Medulla oblongata (tissue), 1 donor: ENCODE results near the gene ELFN1.
"Not testable (repeated sequence)": the region's sequence is repeated elsewhere in the genome, so short reads cannot be mapped to it uniquely, and the experiment has no call there.

Experiments used
- DNase-seq: peaks from one replicate; pipeline ENCODE4 v3.0.0-alpha.2; 2015; ENCODE audit errors: extremely low spot score

The ELFN1 gene

DNA sequence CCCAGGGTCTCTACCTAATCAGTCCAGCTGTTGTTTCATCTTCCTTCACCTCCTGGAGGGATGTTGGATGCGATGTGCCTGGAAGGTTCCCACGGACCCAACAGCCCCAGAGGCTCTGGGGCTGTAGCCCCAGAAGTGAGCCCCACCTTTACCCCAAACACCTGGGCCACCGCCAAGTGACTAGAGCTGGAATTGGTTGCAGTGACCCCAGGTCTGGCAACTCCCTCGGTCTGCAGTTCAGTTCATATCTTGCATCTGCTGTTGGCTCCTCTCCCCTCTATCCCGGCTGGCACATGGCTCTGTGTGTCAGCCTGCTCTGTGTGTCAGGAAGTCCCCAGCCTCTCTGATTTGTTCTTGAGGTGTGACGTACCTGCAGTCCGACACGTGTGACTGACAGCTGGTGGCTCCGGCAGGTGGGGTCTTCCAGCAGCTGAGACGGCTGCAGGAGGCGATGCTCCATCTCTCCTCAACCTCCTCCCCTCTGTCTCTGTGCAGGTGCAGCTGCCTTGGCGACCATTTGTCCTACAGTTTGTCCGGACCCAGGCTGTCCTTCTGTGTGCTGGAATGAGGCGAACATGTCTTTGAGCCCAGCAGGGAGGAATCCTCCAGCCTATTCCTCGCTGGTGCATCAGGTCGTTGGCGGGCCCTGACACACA is 38.6 kb downstream of the ELFN1 start:
- DNase-seq: no peak

GRCh38 chr7:1709281-1709680 is 39.2 kb downstream of the ELFN1 start:
- DNase-seq: no peak

DNA sequence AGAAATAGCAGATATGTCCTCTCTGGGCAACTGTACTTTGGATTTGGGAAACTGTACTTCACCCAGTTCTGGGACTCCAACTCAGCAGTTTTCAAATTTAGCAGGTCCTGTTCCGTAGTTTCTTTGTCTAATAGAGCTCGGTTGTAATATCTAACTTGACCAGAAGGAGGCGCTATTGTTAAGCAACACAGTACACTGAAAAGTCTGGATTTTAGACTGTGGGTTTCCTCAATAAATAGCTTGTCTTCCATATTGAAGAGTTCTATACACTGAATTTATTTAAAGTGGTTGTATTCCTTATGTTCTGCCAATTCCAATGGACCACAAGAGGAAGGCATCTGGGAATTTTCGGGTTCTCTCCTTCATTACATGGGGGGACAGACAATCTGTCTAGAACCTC is 39.8 kb downstream of the ELFN1 start:
- DNase-seq: no peak

- no peak for DNase-seq
These were observed 40.9 kb downstream of the ELFN1 start for GRCh38 chr7:1710936-1711335.

DNA sequence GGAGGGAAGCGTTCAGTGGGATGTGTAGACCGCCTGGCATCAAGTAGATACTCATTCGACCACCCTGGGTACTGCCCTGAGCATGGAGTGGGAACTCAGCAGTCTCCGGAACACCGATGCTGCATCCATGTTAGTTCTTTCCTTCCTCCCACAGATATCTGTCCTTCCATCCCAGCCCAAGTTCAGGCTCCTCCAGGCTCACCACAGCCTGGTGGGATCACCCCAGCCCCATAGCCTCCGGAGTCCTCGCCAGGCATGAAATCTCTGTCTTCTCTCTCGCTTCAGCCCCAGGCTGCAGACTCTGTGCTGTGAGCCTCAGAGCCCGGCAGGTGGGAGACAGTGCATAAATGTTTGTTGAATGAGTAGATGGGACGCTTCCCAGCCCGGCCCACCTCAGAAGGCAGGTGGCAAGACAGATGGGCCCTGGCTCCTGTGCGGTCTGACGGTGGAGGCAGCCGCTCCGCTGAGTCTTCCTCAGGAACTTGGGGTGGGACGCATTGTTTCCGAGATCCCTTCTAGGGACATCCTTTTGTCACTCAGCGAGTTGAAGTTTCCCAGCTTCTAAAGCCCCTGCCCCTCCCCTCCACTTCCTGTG is 42.9 kb downstream of the ELFN1 start:
- DNase-seq: no peak

DNA sequence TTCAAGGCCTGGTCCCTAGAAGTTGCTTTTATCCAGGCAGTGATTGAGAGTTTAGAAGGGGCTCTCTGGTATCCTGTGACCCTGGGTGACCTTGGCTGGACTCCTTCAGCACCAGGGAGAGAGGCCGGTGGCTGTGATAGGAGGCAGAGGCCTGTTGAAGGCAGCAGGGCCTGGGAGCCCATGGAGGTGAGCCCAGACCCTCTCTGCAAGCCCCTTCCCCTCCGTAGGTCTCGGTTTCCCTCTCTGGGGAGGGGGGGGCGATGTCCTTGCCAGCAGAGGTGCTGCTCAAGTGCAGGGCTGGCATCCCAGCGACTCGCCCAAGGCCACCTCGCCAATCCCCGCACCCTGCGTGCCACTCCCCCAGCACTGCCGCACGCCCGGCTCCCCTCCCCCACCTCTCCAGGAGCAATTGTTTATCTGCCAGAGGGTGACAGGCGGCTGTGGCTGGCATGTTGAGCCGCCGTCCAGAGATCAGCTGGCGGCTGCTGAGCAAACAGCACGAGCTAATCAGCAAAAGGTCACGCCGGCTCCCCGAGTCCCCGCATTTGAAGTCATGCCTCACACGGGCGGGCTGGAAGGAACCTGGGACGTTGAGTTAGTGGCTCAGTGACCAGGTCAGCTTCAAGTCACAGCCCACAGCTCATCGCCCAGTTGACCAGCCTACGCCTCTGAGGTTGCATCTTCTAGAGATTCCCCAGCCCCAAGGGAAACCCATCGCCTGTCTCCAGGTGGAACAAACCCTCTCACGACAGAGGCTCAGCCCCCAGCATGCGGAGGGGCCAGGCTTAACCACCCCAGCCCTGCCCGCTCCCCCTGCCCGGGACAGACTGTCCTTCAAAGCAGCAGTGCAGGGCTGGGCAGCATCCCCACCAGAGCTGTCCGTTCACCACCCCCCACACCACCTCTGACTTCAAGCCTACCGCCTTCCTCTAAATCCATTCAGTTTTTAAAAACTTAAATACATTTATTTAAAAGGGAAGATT is 43.7 kb downstream of the ELFN1 start:
- DNase-seq: no peak

DNA sequence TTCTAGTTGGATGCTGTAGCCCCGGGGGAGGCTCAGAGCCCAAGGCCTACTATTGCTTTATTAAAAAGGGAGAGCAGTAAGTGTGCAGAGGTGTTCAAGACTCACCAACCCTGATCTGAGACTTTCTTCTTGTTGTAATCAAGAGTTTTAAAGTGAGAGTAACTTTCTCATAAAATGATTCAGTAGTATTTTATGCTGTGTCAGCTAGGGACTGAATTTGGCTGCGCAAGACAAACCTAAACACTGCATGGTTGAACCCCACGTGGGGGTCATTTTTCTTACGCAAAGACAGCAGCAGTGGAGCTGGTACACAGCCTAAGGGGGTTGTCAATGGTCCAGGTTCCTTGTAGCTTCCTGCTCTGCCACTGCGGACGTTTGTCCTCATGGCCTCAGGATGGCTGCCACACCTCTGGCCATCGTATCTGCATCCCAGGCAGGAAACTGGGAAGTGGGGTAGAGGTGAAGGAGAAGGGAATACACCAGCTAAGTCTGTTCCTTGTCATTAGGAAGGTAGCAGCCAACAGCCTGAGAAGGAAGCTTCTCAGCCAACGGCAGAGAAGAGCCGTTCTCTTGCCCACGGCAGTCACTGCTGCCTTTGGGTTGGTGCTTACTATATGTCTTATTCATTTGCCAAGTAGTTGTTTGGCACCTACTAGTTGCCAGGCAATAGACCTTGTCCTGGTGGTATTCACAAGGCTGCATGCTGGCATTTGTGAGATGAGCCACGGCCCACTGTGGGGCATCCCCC is 44.7 kb downstream of the ELFN1 start:
- no peak for DNase-seq

DNA sequence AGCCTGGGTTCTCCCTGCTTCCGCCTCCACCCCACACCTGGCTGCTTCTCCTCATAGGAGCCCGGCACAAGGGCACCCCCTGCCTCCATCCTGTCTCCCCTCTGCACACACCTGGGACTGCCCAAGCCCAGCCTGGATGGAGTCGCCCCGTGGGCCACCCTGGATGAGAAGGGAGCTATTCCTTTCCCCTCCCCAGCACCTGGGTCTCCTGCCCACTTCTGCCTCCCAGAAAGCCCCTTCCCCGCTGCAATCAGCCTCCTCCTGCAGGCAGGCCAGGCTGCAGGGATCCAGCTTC is 45.2 kb downstream of the ELFN1 start:
- DNase-seq: no peak

DNA sequence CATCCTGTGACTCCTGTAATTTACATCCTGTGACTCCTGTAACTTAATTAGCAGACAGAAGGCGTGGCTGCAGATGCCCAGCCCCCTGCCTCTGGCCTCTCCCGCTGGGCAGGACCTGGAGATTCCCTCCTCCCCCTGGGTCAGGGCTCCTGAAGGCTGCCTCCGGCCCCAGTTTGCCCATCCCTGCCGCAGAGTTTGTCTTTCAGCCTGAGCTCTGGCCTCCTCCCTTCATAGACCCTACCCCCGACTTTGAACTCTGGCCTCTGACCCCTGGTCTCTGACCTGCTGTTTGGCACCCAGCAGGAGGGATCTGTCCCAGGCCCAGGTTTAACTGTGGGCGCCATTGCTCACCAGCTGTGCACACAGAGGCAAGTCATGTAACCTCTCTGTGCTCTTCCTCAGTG is 45.6 kb downstream of the ELFN1 start:
- no peak for DNase-seq

DNA sequence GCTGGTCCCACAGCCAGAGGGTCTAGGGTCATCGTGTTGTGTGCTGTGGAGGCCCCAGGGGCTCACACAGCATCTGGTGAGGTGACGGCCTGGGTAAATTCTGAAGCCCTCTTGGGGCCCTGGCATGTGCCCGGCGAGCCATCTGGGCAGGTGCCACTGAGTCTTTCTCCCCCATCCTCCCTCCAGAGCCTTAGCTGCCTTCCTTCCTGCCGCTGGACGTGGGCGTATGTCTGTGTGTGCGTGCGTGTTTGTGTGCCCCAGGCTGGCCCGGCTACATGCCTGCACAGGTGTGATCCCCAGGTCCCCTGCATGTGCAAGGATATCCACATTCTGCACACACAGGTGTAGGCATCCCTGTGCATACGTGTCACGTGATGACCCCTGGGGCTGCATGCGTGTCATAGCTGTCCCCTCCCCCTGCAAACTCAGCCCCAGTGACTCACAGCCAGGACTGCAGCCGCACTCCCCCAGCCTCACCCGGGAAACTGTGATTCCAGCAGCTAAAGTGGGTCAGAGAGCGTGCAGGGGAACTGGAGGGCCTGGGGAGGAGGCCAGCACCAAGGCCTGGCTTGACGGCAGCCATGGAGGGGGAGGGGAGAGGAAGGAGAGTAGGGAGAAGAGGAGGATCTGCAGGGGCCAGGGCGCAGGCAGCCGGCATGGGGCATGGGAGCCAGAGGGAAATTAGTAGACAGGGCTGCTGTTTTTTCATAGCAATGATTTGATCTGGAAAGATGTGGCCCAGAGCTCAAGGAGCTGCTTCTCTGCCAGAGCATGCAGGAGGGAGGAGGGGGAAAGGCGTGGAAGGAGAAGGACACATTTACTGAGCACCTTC is 46.4 kb downstream of the ELFN1 start:
- DNase-seq: no peak

DNA sequence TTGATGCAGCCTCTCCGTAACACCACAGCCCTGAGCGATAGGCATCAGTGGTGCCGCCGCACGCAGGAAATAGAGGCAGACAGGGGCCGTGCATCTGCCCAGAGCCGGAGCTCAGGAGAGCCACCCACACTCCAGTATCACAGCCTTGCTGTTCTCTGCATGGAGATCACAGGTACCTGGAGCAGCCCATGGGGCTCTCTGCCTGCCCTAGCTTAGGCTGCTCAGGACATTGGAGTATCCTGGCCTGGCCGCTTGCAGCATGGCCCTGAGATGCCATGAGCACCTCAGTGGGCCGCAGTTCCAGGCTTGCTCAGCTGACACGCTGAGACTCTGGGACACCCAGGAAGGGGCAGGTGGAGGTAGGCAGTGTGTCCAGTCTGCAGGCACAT is 47.0 kb downstream of the ELFN1 start:
- no peak for DNase-seq

DNA sequence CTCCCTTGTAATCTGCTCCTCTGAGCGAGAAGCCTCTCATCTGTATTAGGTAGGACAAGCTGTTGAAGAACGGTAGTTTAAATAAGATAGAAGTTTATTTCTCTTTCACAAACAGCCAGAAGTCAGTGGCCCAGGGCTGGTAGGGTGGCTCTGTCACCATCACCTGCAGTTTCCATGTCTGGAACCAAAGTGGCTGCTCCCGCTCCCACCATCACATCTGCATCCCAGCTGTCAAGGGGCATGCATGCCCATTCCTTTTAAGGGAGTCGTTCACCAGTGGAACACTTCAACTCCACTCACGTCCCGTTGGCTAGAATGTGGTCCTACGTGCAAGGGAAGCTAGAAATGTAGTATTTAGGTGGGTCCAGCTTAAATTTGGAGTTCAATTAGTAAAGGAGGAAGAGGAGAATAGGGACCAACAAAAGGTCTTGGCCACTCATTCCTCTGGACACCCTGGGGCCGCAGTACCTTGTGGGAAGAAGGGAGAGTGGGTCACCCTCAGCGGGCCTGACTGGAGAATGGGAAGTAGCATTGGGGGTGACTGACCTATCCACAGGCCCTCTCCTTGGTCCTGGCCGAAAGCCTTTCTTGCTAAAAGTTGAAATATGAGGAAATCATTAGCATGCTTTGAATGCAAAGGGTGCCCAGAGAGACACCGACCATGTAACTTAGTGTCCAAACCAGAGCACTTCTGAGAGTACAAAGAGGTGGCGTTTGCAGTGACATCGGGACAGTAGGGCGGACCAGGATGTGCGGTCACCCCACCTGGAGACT is 48.0 kb downstream of the ELFN1 start:
- DNase-seq: no peak

DNA sequence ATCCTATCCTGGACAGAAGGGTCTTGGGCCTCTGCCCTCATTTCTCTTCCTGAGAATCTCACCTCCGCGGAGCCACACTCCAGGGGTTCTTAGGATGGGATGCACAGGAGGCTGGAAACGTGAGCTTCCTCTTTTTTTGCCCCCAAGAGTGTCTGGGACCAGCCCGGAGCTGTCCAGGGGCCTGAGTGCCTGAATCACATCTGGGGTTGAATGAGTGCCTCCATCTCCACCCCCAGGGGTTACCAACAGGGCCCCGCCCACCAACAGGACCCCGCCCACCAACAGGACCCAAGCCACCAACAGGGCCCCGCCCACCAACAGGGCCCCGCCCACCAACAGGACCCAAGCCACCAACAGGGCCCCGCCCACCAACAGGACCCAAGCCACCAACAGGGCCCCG is 48.8 kb downstream of the ELFN1 start:
- not testable (repeated sequence) for DNase-seq

DNA sequence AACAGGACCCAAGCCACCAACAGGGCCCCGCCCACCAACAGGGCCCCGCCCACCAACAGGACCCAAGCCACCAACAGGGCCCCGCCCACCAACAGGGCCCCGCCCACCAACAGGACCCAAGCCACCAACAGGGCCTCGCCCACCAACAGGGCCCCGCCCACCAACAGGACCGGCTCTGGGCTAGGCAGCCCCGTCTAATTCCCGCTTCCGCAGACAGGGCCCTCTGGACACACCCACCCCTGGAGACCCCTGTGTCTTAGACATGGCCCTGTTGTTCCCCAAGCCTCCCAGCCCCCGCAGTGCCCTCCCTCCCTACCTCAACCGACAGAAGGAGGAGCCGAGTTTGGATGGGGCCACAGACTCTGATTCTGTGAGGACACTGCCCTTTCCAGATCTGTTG is 49.2 kb downstream of the ELFN1 start:
- DNase-seq: not testable (repeated sequence)

- peak; percentile 15 for DNase-seq
These were observed 49.8 kb downstream of the ELFN1 start for GRCh38 chr7:1719913-1720312.

DNA sequence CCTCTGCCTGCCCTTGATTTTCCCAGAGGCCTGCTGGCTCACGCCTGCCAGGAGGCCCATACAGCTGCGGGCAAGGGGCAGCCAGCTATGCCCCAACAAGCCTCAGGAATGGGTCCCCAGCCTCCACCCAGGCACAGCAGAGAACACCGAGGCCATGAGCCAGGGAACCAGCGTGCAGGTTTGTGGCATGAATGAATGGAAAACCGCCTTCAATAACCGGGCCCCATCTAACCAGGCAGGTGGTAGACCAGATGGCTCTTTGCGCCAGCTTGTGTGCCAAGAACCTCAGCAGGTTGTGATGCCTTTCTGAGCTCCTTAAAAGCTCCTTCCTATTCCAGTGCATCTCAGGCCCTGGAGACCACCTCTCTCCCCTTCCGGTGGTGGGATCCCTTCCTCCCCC is 50.2 kb downstream of the ELFN1 start:
- no peak for DNase-seq

DNA sequence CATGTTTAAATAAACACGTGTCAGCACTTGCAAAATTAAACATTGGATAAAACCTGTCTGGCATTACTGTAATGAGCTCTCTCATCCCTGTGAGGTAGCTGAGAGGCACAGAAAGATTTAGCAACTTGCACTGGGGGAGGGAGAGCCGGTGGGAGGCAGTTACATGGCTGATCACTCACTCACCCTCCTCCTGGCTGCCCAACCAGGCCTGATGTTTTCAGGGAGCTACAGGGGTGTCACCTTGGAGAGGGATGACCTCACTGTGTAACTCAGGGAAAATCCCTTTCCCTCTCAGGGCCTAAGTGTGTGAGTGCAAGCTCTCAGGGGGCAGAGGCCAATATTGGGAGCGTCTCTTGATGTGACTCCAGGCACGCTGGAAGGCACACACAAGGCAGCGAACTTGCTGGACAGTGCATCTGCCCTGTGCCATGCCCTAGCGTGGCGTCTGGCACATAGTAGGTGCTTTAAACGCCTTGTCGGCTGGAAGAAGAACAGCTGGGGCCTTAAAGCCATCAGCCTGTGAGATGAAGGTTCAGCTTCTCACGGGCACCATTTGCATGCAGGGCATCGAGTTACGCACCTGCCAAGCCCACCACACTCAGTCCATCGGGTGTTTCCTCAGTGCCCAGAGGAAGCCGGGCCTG is 51.1 kb downstream of the ELFN1 start:
- DNase-seq: no peak

GRCh38 chr7:1723254-1723653 is 53.2 kb downstream of the ELFN1 start:
- DNase-seq: no peak

- no peak for DNase-seq
These were observed 54.2 kb downstream of the ELFN1 start for GRCh38 chr7:1724118-1724910.
